ENCODE data around the gene IDI1. TPM values are rescaled to one million over a fixed set of nuclear protein-coding genes. Genes with fewer than 3 reads are reported as not detected.
"Not testable (repeated sequence)": the region's sequence is repeated elsewhere in the genome, so short reads cannot be mapped to it uniquely, and the experiment has no call there.

IDI1 gene
- total RNA-seq, 1 donor from 2014 or later: 55.3 TPM

DNA sequence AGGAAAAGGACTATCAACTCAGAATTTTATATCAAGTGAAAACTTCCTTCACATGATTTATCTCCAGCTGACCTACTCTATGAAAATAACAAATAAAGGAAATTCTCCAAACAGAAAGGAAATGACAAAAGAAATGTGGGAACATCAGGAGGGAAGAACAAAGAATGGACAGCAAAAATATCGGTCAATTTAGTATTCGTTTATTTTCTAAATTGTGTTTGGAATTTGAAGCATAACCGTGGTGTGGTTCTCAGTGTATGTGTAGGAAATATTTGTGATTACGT is 16.0 kb upstream of the IDI1 start:
- no peak for DNase-seq (ENCODE audit: extremely low read depth, low read depth, low spot score)

DNA sequence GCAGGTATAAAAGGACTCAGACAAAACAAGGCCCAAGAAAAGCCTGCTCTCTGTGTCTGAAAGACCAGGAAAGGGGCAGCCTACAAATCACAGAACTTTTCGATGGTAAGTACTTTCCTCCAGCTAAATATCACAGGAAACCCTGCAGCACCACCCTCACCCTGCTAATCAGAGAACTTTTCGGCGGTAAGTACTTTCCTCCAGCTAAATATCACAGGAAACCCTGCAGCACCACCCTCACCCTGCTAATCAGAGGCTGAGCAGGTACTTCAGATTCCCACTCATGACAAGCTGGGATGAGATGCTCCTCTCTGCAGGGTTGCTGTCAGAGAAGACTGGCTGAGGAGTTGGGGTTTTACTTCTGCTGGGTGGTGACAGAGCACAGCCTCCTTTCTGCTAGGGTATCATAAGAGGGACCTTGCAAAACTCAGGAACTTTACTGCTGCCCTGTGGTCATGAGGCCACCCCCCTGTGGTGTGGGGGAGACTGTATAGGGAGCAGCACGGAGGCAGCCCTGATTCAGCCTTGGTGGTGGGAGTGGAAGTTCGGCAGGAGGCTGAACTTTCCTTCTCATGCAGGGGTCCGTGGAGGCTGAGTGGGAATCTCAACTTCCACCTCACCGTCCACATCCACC is 14.4 kb upstream of the IDI1 start:
- DNase-seq (ENCODE audit: extremely low read depth, low read depth, low spot score): no peak

DNA sequence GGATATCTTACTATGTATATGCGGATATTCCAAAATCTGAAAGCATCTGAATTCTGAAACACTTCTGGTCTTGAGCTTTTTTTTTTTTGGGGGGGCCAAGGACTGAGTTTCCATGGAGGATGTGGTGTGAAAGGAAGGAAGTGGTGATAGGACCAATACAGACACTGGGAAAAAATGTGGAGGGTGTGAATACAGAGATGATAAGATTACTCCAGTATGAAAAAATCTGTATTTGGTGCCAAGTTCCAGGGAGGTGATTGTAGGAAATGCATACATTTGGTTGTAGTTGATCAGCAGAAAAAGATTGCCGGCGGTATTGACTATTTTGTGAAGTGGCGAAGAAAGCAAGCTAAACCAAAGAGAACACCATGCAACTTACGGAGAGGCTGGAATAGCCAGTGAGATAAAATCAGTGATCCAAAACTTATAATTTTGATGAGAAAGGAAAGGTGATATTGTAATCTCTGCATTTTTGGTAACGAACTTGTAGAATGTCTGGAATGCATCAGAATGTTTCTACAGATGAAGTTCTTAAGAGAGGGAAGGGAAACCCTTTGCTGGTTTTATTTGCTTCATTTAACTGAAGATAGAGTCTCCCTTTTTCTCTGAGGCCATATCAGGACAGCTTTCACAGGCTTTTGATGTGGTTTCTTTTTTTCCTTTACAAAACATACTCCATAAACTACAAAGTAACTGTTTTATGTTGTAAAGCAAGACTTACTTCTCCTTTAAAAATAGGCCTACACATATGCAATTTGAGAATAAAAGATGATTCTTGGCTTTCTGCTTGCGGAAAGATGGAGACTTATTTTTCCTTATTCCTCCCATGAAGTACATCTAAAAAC is 13.2 kb upstream of the IDI1 start:
- no peak for DNase-seq (ENCODE audit: extremely low read depth, low read depth, low spot score)

DNA sequence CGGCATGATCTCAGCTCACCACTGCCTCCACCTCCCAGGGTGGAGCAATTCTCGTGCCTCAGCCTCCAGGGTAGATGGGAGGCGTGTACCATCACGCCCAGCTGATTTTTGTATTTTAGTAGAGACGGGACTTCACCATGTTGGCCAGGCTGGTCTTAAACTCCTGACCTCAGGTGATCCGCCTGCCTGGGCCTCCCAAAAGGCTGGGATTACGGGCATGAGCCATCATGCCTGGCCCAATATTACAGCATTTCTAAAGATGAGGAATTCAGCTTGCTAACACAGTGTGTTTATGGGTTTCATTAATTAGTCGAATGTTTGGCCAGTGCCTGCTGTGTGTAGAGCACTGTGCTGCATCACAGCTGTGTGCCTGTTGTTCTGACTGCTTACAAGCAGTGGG is 11.0 kb upstream of the IDI1 start:
- no peak for DNase-seq (ENCODE audit: extremely low read depth, low read depth, low spot score)

DNA sequence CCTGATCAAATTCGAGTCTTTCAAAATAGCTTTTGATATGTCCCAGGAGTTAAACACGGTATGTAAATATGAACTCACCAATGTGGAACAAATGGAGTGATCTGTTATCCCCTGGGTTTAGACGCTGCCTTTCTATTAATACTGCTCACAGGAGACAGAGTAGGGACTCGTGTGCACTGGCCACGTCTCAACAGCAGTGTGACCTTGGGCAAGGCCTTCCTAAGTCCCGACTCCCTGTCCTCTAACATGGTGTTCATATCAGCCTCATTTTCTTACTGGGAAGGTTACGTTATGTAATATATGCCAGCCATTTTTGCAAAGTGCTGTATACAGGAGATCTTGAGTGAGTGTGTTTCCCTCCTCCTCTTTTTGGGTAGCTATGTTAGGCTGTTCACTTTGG is 9.1 kb upstream of the IDI1 start:
- no peak for DNase-seq (ENCODE audit: extremely low read depth, low read depth, low spot score)

DNA sequence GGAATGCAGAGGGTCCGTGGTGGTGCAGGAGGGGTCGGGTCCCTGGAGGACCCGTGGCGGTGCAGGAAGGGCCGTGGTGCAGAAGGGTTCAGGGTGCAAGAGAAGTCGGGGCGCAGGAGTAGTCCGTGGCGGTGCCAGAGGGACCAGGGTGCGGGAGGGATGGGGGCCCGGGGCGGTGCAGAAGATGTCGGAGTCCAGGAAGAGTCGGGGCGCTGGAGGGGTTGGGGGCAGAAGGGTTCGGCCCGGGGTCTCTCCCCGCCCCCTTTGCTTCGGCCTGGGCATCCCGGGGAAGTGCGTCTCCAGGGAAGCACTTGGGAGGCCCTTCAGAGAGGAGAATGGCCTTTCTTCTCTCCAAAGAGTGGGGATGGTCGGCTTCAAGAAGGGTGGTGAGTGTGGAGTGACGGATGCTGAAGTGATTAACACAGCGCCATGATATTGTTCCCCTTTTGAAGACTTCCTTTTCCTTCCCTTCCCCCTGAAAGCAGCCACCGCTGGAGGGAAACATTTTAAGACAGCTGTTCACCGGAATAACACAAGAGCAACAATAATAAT is 8.3 kb upstream of the IDI1 start:
- no peak for DNase-seq (ENCODE audit: extremely low read depth, low read depth, low spot score)

DNA sequence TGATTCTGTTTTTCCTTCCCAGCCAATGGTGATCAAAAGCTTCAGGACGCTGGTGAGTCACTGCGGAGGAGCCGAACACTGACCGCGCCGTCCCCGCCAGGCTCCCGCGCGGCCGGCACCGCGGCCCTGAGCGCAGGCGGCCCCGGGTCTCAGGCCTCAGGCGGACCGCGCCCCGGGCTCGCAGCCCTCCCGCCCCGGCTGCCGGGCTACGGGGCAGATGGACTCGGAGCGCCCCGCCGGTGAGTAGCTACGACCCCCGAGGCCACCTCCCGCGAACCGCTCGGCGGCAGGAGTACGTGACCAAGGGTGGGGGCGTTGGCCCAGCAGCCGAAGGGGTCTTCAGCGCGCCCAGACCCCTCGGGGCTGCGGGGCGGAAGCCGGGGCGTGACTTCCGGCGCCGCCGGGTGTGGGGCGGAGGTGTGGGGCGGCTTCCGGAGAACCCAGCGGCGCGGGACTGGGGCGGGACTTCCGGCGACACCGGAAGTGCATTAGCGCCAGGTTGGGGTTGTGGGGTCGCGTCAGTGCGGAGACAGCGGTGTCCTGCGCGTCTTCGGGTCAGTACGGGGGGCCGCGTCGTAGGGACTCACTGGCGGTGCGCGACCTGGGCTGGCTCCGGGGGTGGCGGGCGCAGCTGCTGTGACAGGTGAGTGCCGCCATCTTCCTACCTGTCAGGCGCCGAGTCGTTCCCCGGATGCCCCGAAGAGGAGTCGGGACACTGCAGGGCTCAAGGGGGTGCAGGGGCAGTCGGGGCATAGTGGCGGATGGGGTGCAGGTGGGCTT is 7.6 kb upstream of the IDI1 start, which contains the start of gene WDR37:
TSS of gene WDR37 (plus strand) at position 60 of the 780 bp plus-strand sequence. CDS start 15,771 bp downstream, outside the sequence.
- no peak for DNase-seq (ENCODE audit: extremely low read depth, low read depth, low spot score)

DNA sequence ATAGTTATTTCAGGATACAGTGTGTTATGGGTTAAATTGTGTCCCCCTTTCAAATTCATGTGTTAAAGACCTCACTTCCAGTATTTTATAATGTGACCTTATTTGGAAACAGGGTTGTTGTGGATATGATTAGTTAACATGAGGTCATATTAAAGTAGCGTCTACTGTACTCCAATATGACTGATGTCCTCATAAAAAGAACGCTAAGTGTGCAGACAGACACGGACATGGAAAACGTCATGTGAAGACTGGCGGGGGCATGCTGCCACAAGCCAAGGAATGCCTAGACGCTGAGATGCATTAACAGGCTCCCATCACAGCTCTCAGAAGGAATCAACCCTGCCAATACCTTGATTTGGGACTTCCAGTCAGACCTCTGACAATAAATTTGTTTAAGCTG is 5.8 kb upstream of the IDI1 start:
- no peak for DNase-seq (ENCODE audit: extremely low read depth, low read depth, low spot score)

DNA sequence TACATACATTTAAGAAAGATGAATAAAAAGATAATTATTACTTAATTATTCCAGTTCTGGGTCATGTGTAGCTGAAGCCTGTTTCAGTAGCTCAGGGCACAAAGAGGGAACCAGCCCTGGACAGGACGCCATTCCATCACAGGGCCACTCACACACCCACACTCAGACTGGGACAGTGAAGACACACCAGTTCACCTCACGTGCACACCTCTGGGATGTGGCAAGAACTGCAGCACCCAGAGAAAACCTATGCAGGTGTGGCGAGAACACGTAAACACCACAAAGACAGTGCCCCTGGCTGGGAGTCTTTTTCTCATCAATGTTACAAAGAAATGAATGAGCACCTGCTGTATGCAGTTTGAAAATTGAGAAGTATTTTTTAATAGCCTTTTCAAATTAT is 1.6 kb upstream of the IDI1 start:
- DNase-seq (ENCODE audit: extremely low read depth, low read depth, low spot score): no peak

DNA sequence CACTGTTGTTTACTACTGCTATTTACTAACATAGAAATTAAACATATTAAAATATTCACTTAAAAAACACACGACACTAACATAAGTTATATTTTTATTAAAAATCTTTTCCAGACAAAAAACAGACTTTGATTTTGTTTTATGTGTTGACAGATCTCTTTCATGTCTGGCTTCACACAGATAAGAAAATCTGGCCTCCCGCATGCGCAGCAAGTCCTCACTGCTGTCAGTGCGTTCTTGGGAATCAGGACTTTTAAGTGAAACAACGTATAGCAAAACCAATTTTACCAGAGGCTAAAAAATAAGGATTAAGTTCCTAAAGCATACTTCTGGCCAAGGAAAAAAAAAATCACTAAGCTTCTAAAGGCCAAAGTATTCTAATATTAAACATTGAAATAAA is 1.2 kb upstream of the IDI1 start:
- DNase-seq (ENCODE audit: extremely low read depth, low read depth, low spot score): no peak

DNA sequence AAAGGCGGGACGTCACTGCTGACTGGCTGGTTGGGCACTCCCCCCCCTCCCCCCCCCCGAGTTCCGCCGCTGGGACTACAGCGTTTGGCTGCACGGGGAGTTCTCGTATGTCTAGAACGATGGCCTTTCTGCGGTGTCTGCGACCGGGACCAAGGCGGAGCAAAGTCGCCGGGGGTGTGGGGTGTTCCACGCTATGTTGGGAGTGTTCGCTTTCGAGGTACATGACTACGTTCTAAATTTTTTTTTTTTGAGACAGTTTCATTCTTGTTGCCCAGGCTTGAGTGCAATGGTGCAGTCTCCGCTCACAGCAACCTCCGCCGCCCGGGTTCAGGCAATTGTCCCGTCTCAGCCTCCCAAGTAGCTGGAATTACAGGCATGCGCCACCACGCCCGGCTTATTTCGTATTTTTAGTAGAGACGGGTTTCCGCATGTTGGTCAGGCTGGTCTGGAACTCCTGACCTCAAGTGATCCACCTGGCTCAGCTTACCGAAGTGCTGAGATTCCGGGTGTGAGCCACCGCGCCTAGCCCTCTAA is 573 bp upstream of the IDI1 start:
- no peak for DNase-seq (ENCODE audit: extremely low read depth, low read depth, low spot score)

DNA sequence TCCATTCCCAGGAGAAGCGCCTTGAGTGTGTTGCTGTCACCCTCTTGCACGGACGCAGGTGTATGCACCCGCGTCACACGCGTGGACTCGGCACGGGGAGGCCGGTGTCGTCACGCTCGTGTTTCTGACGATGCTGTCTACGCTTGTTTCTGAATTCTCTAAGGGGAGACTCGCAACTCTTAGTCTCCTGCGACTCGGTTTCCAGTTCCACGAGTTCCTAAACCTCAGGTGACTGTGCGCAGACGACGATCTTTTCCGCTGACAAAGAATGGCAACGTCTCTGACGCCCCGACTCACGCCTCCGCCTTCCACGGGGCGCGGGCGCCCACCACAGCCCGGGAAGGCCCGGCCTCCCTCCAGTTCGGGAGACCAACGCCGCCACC is 579 bp downstream of the IDI1 start:
- no peak for DNase-seq (ENCODE audit: extremely low read depth, low read depth, low spot score)

DNA sequence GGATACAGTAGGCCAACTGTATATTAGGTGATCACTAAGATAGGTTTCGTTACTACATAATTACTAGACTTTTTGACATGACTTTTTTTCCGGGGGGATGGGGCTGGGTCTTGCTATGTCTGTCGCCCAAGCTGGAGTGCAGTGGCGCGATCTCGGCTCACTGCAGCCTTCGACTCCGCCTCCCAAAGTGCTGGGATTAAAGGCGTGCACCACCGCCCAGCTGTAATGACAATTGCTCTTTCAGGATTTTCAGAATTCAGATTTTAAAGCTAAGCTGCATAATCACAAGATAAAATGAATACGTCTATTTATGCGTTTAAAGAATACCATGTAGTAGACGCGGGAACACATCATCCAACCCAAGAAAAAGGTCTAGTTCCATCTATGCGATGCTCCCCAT is 982 bp downstream of the IDI1 start:
- no peak for DNase-seq (ENCODE audit: extremely low read depth, low read depth, low spot score)

DNA sequence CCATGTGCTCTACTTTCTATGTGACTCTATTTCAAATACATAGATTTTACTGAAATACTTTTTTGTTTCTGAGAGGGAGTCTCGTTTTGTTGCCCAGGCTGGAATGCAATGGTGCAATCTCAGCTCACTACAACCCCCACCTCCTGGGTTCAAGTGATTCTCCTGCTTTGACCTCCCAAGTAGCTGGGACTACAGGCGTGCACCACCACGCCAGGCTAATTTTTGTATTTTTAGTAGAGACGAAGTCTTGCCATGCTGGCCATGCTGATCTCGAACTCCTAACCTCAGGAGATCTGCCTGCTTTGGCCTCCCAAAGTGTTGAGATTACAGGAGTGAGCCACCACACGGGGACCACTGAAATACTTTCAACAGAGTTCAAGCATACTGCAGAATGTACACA is 3.5 kb downstream of the IDI1 start:
- DNase-seq (ENCODE audit: extremely low read depth, low read depth, low spot score): no peak

DNA sequence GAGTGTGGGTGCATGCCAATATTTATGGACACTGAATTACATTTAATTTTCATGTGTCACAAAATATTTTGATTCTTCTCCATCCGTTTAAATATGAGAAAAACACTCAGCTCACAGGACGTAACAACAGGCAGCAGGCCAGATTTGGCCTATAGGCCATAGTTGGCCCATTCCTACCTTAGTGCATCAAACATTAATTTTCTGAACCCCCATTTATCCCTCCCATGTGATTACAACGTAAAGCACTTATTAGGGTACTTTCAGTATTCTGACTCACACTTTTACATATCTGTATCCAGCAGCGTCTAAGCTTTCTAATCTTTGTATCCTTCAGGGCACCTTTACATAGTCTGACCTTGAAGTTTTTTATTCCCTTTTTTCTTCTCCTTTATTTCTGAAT is 4.0 kb downstream of the IDI1 start:
- no peak for DNase-seq (ENCODE audit: extremely low read depth, low read depth, low spot score)

DNA sequence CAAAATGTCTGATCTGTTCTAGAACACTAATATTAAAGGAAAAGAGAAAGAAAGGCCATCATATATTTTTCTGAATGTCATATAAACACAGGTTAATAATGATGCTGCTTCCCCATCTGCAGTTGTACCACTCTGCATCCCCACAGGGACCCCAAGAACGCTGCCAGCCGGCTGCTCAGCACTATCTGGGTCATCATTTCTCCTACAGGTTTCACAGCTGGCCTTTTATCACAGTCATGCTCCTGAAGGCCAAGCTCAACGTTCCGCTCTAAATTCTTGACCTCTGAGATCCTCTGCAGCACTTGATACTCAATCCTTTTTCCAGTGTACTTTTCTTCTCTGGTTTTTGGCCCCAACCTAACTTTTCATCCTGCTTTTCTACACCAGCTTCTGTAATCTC is 4.8 kb downstream of the IDI1 start:
- no peak for DNase-seq (ENCODE audit: extremely low read depth, low read depth, low spot score)

DNA sequence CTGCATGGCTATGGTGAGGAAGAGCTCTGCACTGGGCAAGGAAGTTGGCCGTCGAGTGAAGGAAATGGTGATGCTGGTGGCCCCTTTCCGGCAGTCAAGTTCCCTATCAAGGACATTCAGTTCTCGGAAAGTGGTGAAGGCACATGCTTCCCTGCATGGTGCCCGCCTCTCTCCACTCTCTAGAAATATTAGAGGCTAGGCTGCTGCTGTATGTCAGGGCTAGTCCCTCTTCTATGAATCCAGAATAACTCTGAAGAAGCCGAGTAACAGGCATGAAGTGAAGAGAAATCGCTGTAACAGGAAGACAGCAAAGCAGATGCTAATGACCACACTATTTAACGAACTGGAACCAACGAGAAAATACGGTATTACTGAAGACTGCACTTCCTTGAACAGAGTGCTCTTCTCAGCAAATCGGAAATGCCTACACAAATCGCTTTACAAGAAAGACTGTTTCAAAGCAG is 5.4 kb downstream of the IDI1 start:
- DNase-seq (ENCODE audit: extremely low read depth, low read depth, low spot score): no peak

DNA sequence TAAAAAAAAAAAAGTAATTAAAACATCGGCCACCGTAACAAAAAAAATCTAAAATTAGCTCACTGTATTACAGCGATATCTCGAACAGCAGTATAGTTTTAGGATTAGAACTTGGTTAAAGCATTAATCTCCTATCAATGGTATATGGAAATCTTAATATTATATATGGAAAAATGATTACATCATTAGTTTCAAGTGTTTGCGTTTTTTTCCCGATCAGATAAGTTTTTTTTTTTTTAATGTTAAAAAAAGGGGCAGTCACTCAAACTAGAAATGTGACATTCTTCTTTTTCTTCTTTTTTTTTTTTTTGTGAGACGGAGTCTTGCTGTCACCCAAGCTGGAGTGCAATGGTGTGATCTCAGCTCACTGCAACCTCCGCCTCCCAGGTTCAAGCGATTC is 7.4 kb downstream of the IDI1 start:
- DNase-seq (ENCODE audit: extremely low read depth, low read depth, low spot score): no peak

DNA sequence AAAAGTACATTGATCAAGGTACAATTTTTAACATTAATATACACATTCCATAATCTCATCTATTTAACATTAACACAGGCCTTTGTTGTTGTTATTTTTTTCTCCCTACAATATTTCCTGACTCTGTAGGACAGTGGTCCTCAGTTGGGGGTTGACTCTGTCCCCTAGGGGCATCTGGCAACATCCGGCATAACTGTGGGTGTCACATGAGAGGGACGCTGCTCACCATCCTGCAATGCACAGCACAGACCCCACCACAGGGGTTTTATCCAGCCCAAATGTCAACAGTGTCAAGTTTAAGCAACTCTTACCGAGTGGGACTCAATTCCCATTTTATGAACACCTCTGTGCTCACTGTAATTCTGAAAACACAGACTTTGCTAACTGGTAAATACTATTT is 8.8 kb downstream of the IDI1 start:
- no peak for DNase-seq (ENCODE audit: extremely low read depth, low read depth, low spot score)

DNA sequence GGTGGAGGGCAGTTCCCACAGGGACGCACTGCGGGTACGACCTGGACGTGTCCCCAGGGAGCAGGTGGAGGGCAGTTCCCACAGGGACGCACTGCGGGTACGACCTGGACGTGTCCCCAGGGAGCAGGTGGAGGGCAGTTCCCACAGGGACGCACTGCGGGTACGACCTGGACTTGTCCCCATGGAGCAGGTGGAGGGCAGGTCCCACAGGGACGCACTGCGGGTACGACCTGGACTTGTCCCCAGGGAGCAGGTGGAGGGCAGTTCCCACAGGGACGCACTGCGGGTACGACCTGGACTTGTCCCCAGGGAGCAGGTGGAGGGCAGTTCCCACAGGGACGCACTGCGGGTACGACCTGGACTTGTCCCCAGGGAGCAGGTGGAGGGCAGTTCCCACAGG is 10.2 kb downstream of the IDI1 start:
- DNase-seq (ENCODE audit: extremely low read depth, low read depth, low spot score): not testable (repeated sequence)

DNA sequence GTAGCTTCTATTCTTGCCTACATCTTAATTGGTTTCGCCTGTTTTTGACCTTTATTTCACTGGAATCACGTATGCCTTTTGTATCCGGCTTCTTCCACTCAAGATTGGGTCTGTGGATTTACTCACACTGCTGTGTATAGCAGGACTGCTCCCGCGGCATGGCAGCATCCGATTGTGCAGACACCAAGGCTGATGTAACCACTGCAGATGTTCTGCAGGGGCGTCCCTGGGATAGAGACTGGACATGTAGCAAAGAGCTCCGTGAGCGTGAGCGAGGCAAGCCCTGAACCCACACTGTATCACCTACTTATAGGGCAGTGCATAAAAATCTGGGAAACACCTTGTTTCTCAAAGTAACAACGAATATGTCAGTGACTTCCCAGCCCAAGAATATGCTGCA is 11.8 kb downstream of the IDI1 start:
- no peak for DNase-seq (ENCODE audit: extremely low read depth, low read depth, low spot score)
